IMR-90 (cell line): ENCODE data around the gene MYO3B. TPM values are rescaled to one million over a fixed set of nuclear protein-coding genes. Genes with fewer than 3 reads are reported as not detected.

Experiments used
- ATAC-seq: fragments of 200-7000 bp; cut with Tn5 transposase; 2 replicates; pipeline ENCODE4 v1.9.1; 2020; ENCODE audit warnings: low read depth, mild to moderate bottlenecking, moderate library complexity
- BruUV-seq: library from RNA; stranded (reverse); fragments of 400-500 nt; replicated peaks from 2 replicates; lab custom pipeline; 2021; lab: Mats Ljungman, UMichigan
- CTCF ChIA-PET: fragments of 300-600 bp; formaldehyde crosslinking; extraction: SDS; loops from one replicate; lab custom pipeline; 2021; ENCODE audit warnings: antibody characterized with exemption; lab: Yijun Ruan, JAX
- POLR2A ChIA-PET: fragments of 300-600 bp; sonication (Branson Sonifier 250); formaldehyde crosslinking; loops from one replicate; lab custom pipeline; 2022; ENCODE audit warnings: antibody characterized with exemption; ENCODE audit not compliant: unreplicated experiment; lab: Charles Lee
- DNase-seq: peaks from one replicate; pipeline ENCODE4 v3.0.0; 2013
- H2AFZ ChIP-seq: replicated peaks from 2 replicates; pipeline ENCODE3; 2013; ENCODE audit warnings: low read length, mild to moderate bottlenecking; ENCODE audit not compliant: poor library complexity
- H2AK5ac ChIP-seq: 2 replicates; pipeline ENCODE4 v1.6.1; 2013; ENCODE audit warnings: low read depth, low read length, inconsistent platforms
- H2AK9ac ChIP-seq: replicated peaks from 2 replicates; pipeline ENCODE3; 2013; ENCODE audit warnings: mild to moderate bottlenecking, low read depth, low read length, moderate library complexity; ENCODE audit not compliant: poor library complexity
- H2BK120ac ChIP-seq: 2 replicates; pipeline ENCODE4 v1.6.1; 2013; ENCODE audit warnings: low read depth, low read length, inconsistent platforms
- H2BK15ac ChIP-seq: 3 replicates; pipeline ENCODE4 v1.6.1; 2013; ENCODE audit warnings: low read depth, low read length, inconsistent platforms
- H2BK20ac ChIP-seq: 2 replicates; pipeline ENCODE4 v1.6.1; 2013; ENCODE audit warnings: low read depth, mild to moderate bottlenecking, inconsistent platforms, low read length, moderate library complexity
- H2BK5ac ChIP-seq: 2 replicates; pipeline ENCODE4 v1.6.1; 2013; ENCODE audit warnings: mild to moderate bottlenecking, low read depth, low read length, inconsistent platforms; ENCODE audit not compliant: poor library complexity, severe bottlenecking
- H3K14ac ChIP-seq: replicated peaks from 2 replicates; pipeline ENCODE4 v1.6.1; 2013; ENCODE audit warnings: low read depth, low read length, inconsistent platforms
- H3K18ac ChIP-seq: 2 replicates; pipeline ENCODE4 v1.6.1; 2013; ENCODE audit warnings: low read depth, low read length, control low read depth
- H3K23ac ChIP-seq: 2 replicates; pipeline ENCODE4 v1.6.1; 2013; ENCODE audit warnings: low read depth, low read length, inconsistent platforms
- H3K27ac ChIP-seq: 2 replicates; pipeline ENCODE4 v1.5.1; 2013; ENCODE audit warnings: mild to moderate bottlenecking, control low read depth, low read length; ENCODE audit not compliant: insufficient read depth
- H3K27me3 ChIP-seq: 2 replicates; pipeline ENCODE4 v1.6.1; 2013; ENCODE audit warnings: low read length; ENCODE audit not compliant: control insufficient read depth, insufficient read depth
- H3K36me3 ChIP-seq: 2 replicates; pipeline ENCODE4 v1.6.1; 2013; ENCODE audit warnings: low read length, mixed read lengths; ENCODE audit not compliant: control insufficient read depth, insufficient read depth
- H3K4ac ChIP-seq: 2 replicates; pipeline ENCODE4 v1.6.1; 2013; ENCODE audit warnings: low read depth, low read length, inconsistent platforms
- H3K4me1 ChIP-seq: 2 replicates; pipeline ENCODE4 v1.6.1; 2013; ENCODE audit warnings: low read length, mixed read lengths; ENCODE audit not compliant: control insufficient read depth, insufficient read depth
- H3K4me2 ChIP-seq: 2 replicates; pipeline ENCODE4 v1.6.1; 2013; ENCODE audit warnings: low read depth, mild to moderate bottlenecking, control low read depth, low read length, moderate library complexity
- H3K4me3 ChIP-seq: 2 replicates; pipeline ENCODE4 v1.5.1; 2013; ENCODE audit warnings: low read depth, mild to moderate bottlenecking, control low read depth, low read length, moderate library complexity; ENCODE audit not compliant: insufficient read depth
- H3K56ac ChIP-seq: 2 replicates; pipeline ENCODE4 v1.6.1; 2013; ENCODE audit warnings: low read length, inconsistent platforms; ENCODE audit not compliant: insufficient read depth; ENCODE audit errors: extremely low read depth
- H3K79me1 ChIP-seq, 2 experiments: 2 replicates each; pipeline ENCODE4 v1.6.1; 2013; ENCODE audit warnings: low read length in 2 of 2, inconsistent platforms in 1 of 2, low read depth in 1 of 2
- H3K9ac ChIP-seq: 2 replicates; pipeline ENCODE4 v1.6.1; 2013; ENCODE audit warnings: low read depth, low read length, control low read depth
- H3K9me1 ChIP-seq: 2 replicates; pipeline ENCODE4 v1.6.1; 2013; ENCODE audit warnings: low read length, inconsistent platforms; ENCODE audit not compliant: insufficient read depth
- H3K9me3 ChIP-seq: 2 replicates; pipeline ENCODE4 v1.6.1; 2013; ENCODE audit warnings: low read length; ENCODE audit not compliant: control insufficient read depth, insufficient read depth
- H4K20me1 ChIP-seq: 2 replicates; pipeline ENCODE4 v1.6.1; 2013; ENCODE audit warnings: low read length, inconsistent platforms; ENCODE audit not compliant: insufficient read depth
- H4K5ac ChIP-seq: 2 replicates; pipeline ENCODE4 v1.6.1; 2013; ENCODE audit warnings: mild to moderate bottlenecking, low read depth, low read length, control low read depth
- H4K8ac ChIP-seq, 2 experiments: 2 replicates each; pipeline ENCODE4 v1.6.1; 2013; ENCODE audit warnings: low read depth in 2 of 2, low read length in 2 of 2, control low read depth in 1 of 2, inconsistent platforms in 1 of 2
- H4K91ac ChIP-seq: 2 replicates; pipeline ENCODE4 v1.6.1; 2013; ENCODE audit warnings: low read depth, low read length, inconsistent platforms; ENCODE audit not compliant: insufficient read depth
- BHLHE40 ChIP-seq: fragments of 150-350 bp; IDR thresholded peaks from 2 replicates; pipeline ENCODE4 v1.6.1; 2016; ENCODE audit warnings: mild to moderate bottlenecking, low read depth, low read length
- CEBPB ChIP-seq: IDR thresholded peaks from 2 replicates; pipeline ENCODE4 v1.6.1; 2012; ENCODE audit warnings: low read depth, low read length, improper control_type of control experiment
- CHD1 ChIP-seq: IDR thresholded peaks from 2 replicates; pipeline ENCODE4 v1.6.1; 2012; ENCODE audit warnings: low read depth, low read length, improper control_type of control experiment
- CTCF ChIP-seq: conservative IDR thresholded peaks from 2 replicates; pipeline ENCODE4 v1.5.1; 2012; ENCODE audit warnings: mild to moderate bottlenecking, low read depth, low read length, improper control_type of control experiment
- ELK1 ChIP-seq: fragments of 150-350 bp; IDR thresholded peaks from 2 replicates; pipeline ENCODE4 v1.6.1; 2016; ENCODE audit warnings: low read depth, mild to moderate bottlenecking, low read length, moderate library complexity, borderline replicate concordance
- FOS ChIP-seq: fragments of 150-350 bp; IDR thresholded peaks from 2 replicates; pipeline ENCODE4 v1.6.1; 2016; ENCODE audit warnings: low read depth, low read length
- MAFK ChIP-seq: IDR thresholded peaks from 2 replicates; pipeline ENCODE4 v1.6.1; 2012; ENCODE audit warnings: low read depth, low read length, improper control_type of control experiment
- MAZ ChIP-seq: IDR thresholded peaks from 2 replicates; pipeline ENCODE4 v1.6.1; 2012; ENCODE audit warnings: low read depth, mild to moderate bottlenecking, low read length, improper control_type of control experiment, moderate library complexity, borderline replicate concordance
- MXI1 ChIP-seq: IDR thresholded peaks from 2 replicates; pipeline ENCODE4 v1.6.1; 2012; ENCODE audit warnings: low read depth, mild to moderate bottlenecking, low read length, moderate library complexity, borderline replicate concordance
- NFE2L2 ChIP-seq: fragments of 150-350 bp; IDR thresholded peaks from 2 replicates; pipeline ENCODE4 v1.6.1; 2016; ENCODE audit warnings: low read depth, mild to moderate bottlenecking, low read length
- POLR2A ChIP-seq: IDR thresholded peaks from 2 replicates; pipeline ENCODE4 v1.6.1; 2012; ENCODE audit warnings: mild to moderate bottlenecking, low read depth, low read length
- RAD21 ChIP-seq: IDR thresholded peaks from 2 replicates; pipeline ENCODE4 v1.6.1; 2012; ENCODE audit warnings: low read length, improper control_type of control experiment
- RCOR1 ChIP-seq: IDR thresholded peaks from 2 replicates; pipeline ENCODE4 v1.6.1; 2012; ENCODE audit warnings: mild to moderate bottlenecking, low read length, improper control_type of control experiment; ENCODE audit not compliant: insufficient replicate concordance
- RFX5 ChIP-seq: IDR thresholded peaks from 2 replicates; pipeline ENCODE4 v1.8.0; 2012; ENCODE audit warnings: low read depth, mild to moderate bottlenecking, low read length, moderate library complexity
- SMC3 ChIP-seq: fragments of 150-350 bp; IDR thresholded peaks from 2 replicates; pipeline ENCODE4 v1.6.1; 2016; ENCODE audit warnings: low read depth, mild to moderate bottlenecking, antibody characterized with exemption, low read length, moderate library complexity
- USF2 ChIP-seq: fragments of 150-350 bp; IDR thresholded peaks from 2 replicates; pipeline ENCODE4 v1.6.1; 2017; ENCODE audit warnings: mild to moderate bottlenecking, antibody characterized with exemption, low read length, low read depth
- dilution Hi-C: fragments of 300-500 bp; cut with HindIII; formaldehyde crosslinking; loops from one replicate; pipeline ENCODE4 v1.14.3; 2018; ENCODE audit warnings: low sequenced_read_pairs; ENCODE audit not compliant: unreplicated experiment
- in situ Hi-C: fragments of 300-500 bp; cut with MboI; formaldehyde crosslinking; loops from 3 replicates; pipeline ENCODE4 v1.14.3; 2019; ENCODE audit warnings: low sequenced_read_pairs, inconsistent platforms, mixed read lengths
- intact Hi-C: fragments of 100-400 bp; cut with micrococcal nuclease; formaldehyde crosslinking; loops from 2 replicates; pipeline ENCODE4 v1.10.0; 2022
- polyA plus RNA-seq, 3 experiments: library from polyadenylated mRNA; depleted of rRNA; stranded (reverse); fragments of >200 nt; gene quantifications; 2 replicates each; pipeline ENCODE4 v1.2.3, GENCODE V29; 2012; ENCODE audit warnings: low replicate concordance in 1 of 3
- total RNA-seq: library from RNA; depleted of rRNA; stranded (reverse); fragments of >200 nt; gene quantifications from 2 replicates; pipeline ENCODE4 v1.2.3, GENCODE V29; 2012

The MYO3B gene
- total and polyA plus RNA-seq, 2 of the 4 experiments (the other 2 are of a cell fraction), result 0.02 TPM; not detected in 1

GRCh38 chr2:170298861-170299429 lies 121.0 kb downstream of the MYO3B start:
- Histone ChIP-seq H3K18ac (no peak overlapping the region), H3K9me3 (no peaks in the 10 kb centered on the region), H4K5ac (no peak overlapping the region), H3K9me1 (no peaks in the 10 kb centered on the region), H3K14ac (no peak overlapping the region), H2AK9ac (no peak overlapping the region), H2BK120ac (no peak overlapping the region), H3K79me1 (no peaks in the 10 kb centered on the region), H3K56ac (no peak overlapping the region), H2BK15ac (no peak overlapping the region), H3K4ac (no peak overlapping the region), H3K4me3 (no peak overlapping the region), H2BK5ac (no peak overlapping the region), H3K23ac (no peak overlapping the region), H2AK5ac (no peak overlapping the region), H4K20me1 (no peaks in the 10 kb centered on the region), H2AFZ (no peak overlapping the region), H3K9ac (no peak overlapping the region), H2BK20ac (no peak overlapping the region), H3K27me3 (no peaks in the 10 kb centered on the region), H3K27ac (no peak overlapping the region), H3K4me2 (no peak overlapping the region), H4K8ac (no peak overlapping the region), H3K36me3 (no peaks in the 10 kb centered on the region), H4K91ac (no peak overlapping the region), H3K4me1 (no peaks in the 10 kb centered on the region)
- CTCF ChIA-PET, result no interaction called here
- ATAC-seq (no peak), DNase-seq (no peak)
- dilution Hi-C loops, result no loop called here
- intact Hi-C loops, result no loop called here
- no TSS peak for BruUV-seq
- in situ Hi-C loops, result no loop called here
- POLR2A ChIA-PET, result no interaction called here
- TF ChIP-seq USF2 (no peak), SMC3 (no peak), NFE2L2 (no peak), MAFK (no peak), RFX5 (no peak), CHD1 (no peak), RAD21 (no peak), RCOR1 (no peak), MAZ (no peak), CTCF (no peak), ELK1 (no peak), FOS (no peak), BHLHE40 (no peak), POLR2A (no peak), CEBPB (no peak), MXI1 (no peak)
